Measurements from ENCODE around the gene GEN1.

The GEN1 gene, protein sequence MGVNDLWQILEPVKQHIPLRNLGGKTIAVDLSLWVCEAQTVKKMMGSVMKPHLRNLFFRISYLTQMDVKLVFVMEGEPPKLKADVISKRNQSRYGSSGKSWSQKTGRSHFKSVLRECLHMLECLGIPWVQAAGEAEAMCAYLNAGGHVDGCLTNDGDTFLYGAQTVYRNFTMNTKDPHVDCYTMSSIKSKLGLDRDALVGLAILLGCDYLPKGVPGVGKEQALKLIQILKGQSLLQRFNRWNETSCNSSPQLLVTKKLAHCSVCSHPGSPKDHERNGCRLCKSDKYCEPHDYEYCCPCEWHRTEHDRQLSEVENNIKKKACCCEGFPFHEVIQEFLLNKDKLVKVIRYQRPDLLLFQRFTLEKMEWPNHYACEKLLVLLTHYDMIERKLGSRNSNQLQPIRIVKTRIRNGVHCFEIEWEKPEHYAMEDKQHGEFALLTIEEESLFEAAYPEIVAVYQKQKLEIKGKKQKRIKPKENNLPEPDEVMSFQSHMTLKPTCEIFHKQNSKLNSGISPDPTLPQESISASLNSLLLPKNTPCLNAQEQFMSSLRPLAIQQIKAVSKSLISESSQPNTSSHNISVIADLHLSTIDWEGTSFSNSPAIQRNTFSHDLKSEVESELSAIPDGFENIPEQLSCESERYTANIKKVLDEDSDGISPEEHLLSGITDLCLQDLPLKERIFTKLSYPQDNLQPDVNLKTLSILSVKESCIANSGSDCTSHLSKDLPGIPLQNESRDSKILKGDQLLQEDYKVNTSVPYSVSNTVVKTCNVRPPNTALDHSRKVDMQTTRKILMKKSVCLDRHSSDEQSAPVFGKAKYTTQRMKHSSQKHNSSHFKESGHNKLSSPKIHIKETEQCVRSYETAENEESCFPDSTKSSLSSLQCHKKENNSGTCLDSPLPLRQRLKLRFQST

DNA sequence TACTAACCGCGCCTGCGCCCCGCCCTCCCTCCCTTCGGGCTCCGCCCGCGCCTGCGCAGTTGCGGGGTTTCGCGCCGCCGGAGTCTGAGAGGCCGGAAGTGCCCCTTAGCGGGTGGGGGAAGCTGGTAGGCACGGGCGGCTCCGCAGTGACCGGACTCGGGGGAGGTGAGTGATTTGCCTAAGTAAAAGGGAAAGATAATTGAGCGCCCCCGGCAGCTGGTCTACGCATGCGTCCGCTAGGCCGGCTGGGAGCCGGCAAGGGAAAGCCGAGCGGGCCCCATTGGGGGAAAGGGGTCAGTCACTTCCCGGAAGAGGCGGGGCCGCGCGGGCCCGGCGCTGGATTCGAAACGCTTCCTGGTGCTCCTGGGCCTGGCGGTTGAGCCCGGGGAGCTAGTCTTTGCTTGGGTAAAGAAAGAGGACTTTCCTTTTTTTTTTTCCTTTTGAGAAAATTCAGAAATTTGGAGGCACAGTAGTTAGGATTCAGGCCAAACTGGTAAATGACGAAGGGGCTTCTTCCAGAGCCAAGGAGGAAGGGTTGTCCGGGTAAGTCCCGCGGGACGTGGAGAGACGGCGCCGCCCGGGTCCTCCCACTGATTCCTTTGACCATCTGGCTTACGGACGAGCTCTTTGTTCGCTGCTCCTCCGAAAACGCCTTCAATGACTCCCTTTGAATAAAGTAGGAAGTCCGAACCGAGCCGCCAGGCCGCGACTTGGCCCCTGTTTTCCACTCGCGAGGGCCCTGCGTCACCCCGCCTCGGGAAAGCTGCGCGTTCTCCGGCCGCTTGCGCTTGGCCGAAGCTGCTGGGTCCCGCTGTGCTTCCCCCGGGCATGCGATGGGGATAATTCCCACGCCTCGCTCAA, at the start of gene GEN1, which contains the start of gene SMC6:
GEN1 (plus strand) TSS at position 336 of the 861 bp plus-strand sequence. CDS start 5,806 bp downstream, outside the sequence.
SMC6 (minus strand) TSS at position 8 of the 861 bp plus-strand sequence. CDS start 7,864 bp downstream, outside the sequence.
- peak within 1 kb of the TSS; percentile 79 for H3K4me3 ChIP-seq (replicated peaks; ENCODE audit: low read depth, low read length)
- TF ChIP-seq, protein P1, sequence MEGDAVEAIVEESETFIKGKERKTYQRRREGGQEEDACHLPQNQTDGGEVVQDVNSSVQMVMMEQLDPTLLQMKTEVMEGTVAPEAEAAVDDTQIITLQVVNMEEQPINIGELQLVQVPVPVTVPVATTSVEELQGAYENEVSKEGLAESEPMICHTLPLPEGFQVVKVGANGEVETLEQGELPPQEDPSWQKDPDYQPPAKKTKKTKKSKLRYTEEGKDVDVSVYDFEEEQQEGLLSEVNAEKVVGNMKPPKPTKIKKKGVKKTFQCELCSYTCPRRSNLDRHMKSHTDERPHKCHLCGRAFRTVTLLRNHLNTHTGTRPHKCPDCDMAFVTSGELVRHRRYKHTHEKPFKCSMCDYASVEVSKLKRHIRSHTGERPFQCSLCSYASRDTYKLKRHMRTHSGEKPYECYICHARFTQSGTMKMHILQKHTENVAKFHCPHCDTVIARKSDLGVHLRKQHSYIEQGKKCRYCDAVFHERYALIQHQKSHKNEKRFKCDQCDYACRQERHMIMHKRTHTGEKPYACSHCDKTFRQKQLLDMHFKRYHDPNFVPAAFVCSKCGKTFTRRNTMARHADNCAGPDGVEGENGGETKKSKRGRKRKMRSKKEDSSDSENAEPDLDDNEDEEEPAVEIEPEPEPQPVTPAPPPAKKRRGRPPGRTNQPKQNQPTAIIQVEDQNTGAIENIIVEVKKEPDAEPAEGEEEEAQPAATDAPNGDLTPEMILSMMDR (IDR thresholded peaks at IDR 0.05; ENCODE audit: low read depth, low read length, missing control alignments), result no peak
- DNase-seq (ENCODE audit: extremely low read depth, low read depth), result peak; percentile 65

DNA sequence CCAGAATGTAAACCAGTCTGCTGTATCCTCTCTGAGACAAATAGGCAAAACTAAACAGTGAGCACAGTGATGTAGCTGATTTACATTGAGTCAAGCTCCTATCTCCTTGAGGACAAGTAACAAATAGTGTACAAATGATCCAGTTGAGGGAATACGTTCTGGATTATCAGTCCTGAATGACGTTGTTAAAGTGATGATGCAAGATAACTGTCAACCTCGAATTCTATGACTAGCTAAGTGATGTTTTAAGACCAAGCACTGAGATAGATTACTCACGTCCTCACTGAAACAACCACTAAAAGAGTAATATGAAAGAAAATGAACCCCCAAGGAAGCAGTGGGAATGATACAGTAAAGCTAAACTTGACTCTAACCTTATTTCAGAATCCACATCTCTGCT, 47.1 kb upstream of the GEN1 start:
- TF ChIP-seq, protein P1 (IDR thresholded peaks at IDR 0.05; ENCODE audit: low read depth, low read length, missing control alignments), result no peak
- no peak for DNase-seq (ENCODE audit: extremely low read depth, low read depth)

DNA sequence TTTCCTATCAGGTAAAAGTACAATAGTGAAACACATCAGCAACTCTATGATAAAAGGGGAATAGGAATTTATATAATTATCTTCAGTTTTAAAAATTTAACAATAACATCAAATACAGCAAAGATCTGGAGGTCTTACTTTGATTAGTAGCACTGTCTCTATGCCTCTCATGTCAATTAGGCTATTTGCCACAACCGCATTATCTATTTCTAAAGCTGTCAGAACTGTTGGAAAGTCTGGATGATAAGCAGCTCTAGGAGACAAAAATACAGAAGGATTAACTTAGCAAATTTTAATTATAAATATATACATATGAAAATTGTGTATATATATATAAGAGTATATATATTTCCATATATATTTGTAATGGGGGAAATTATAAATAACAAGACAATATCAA, 45.4 kb upstream of the GEN1 start:
- no peak for DNase-seq (ENCODE audit: extremely low read depth, low read depth)
- H3K4me3 ChIP-seq (replicated peaks; ENCODE audit: low read depth, low read length), result no peak overlapping the region
- TF ChIP-seq, protein P1 (IDR thresholded peaks at IDR 0.05; ENCODE audit: low read depth, low read length, missing control alignments), result no peak

More for the DNA sequence above, 47.1 kb upstream of the GEN1 start:
- H3K4me3 ChIP-seq (replicated peaks; ENCODE audit: low read depth, low read length), result no peak overlapping the region

DNA sequence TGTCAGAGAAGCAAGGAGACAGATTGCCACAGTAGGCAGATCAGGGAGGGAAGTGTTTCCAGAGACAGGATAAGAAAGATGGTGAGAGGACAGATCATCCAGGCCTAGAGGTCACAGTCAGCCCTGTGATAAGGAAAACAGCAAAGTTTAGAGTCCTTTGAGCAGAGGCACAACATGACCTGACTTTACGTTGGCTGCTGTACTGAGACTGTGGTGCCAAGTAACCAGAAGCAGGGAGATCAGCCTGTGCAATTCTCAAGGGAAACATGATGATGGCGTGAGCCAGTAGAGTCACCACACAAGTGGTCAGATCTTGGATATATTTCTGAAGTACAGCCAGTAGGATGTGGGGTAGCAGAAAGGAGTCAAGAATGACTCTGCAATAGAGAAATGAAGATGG, 44.0 kb upstream of the GEN1 start:
- TF ChIP-seq, protein P1 (IDR thresholded peaks at IDR 0.05; ENCODE audit: low read depth, low read length, missing control alignments), result no peak
- no peak overlapping the region for H3K4me3 ChIP-seq (replicated peaks; ENCODE audit: low read depth, low read length)
- DNase-seq (ENCODE audit: extremely low read depth, low read depth), result no peak

DNA sequence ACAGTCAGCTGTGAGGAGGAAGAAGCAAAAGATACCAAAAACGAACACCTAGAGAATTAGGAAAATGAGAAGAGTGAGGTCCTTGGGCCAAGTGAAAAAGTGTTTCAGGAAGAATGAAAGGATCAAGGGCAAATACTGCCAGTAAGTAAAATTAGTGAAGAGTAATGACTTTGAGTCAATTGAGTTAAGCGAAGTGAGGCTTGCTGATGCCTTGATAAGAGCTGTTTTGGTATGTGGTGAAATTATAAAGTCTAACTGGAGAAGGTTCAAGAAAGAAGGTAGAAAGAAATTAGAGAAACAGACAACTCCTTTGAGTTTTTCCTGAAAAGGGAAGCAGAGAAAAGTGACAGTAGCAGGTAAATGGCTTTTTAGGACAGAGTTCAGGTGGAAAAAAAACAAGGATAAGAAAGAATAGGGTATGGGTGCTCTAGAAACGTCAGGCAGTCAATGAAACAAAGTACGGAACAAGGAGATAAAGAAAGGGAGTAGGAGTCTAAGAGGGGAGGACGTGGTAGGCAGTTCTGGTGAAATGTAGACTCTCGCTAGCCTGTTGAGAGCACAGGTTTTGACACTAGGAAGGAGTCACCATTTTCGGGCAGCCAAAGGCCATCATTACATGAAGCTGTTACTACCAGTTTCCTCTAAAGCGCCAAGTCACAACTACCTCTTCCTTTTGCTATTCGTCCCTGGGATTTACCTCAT, 43.2 kb upstream of the GEN1 start:
- TF ChIP-seq, protein P1 (IDR thresholded peaks at IDR 0.05; ENCODE audit: low read depth, low read length, missing control alignments), result no peak
- no peak overlapping the region for H3K4me3 ChIP-seq (replicated peaks; ENCODE audit: low read depth, low read length)
- no peak for DNase-seq (ENCODE audit: extremely low read depth, low read depth)
